Testis (tissue), 2 donors: ENCODE data around the gene ACBD5.

Experiments used
- CTCF ChIP-seq, 3 experiments: fragments of 450-650 bp in 2 of 3; fragments of 200-600 bp in 1 of 3; sonication (generic) in 1 of 3; IDR thresholded peaks; one replicate each; pipeline ENCODE4 v1.5.1; 2016 to 2019; ENCODE audit warnings: antibody characterized with exemption in 3 of 3, mild to moderate bottlenecking in 2 of 3, moderate library complexity in 1 of 3
- POLR2A ChIP-seq: fragments of 450-650 bp; IDR thresholded peaks from one replicate; pipeline ENCODE4 v1.6.1; 2017; ENCODE audit warnings: antibody characterized with exemption, mild to moderate bottlenecking, moderate library complexity

GRCh38 chr10:27157150-27157549 is 83.4 kb downstream of the ACBD5 start:
- TF ChIP-seq POLR2A: no peak
- TF ChIP-seq CTCF (IDR thresholded peaks at IDR 0.05): no peak
